GM21529 (cell line): ENCODE data around the gene NT5C2.
"Not testable (repeated sequence)": the region's sequence is repeated elsewhere in the genome, so short reads cannot be mapped to it uniquely, and the experiment has no call there.

Experiments used
- ATAC-seq: cut with Tn5 transposase; IDR thresholded peaks from one replicate; pipeline ENCODE4 v1.9.1; 2021; ENCODE audit not compliant: unreplicated experiment

NT5C2 gene

GRCh38 chr10:103193107-103193819 is at the start of gene NT5C2:
NT5C2 (minus strand) TSS chr10:103193272; CDS start chr10:103174958, 18,314 bp downstream.
- ATAC-seq: peak; percentile 58

GRCh38 chr10:103241262-103242011 is 48.4 kb upstream of the NT5C2 start:
- ATAC-seq: no peak

- ATAC-seq: no peak
These were observed 45.6 kb upstream of the NT5C2 start for GRCh38 chr10:103238506-103239252.

GRCh38 chr10:103235775-103236174 is 42.7 kb upstream of the NT5C2 start:
- no peak for ATAC-seq

- ATAC-seq: no peak
These were observed 39.9 kb upstream of the NT5C2 start for GRCh38 chr10:103232772-103233488.

GRCh38 chr10:103232131-103232673 is 39.1 kb upstream of the NT5C2 start:
- no peak for ATAC-seq

- ATAC-seq: no peak
These were observed 38.0 kb upstream of the NT5C2 start for GRCh38 chr10:103231047-103231551.

- no peak for ATAC-seq
These were observed 34.3 kb upstream of the NT5C2 start for GRCh38 chr10:103227416-103227815.

GRCh38 chr10:103225939-103226338 is 32.9 kb upstream of the NT5C2 start:
- ATAC-seq: no peak

GRCh38 chr10:103224721-103225120 is 31.6 kb upstream of the NT5C2 start:
- not testable (repeated sequence) for ATAC-seq

- ATAC-seq: no peak
These were observed 31.1 kb upstream of the NT5C2 start for GRCh38 chr10:103224133-103224532.

GRCh38 chr10:103216362-103216761 is 23.3 kb upstream of the NT5C2 start:
- not testable (repeated sequence) for ATAC-seq

GRCh38 chr10:103215601-103216000 is 22.5 kb upstream of the NT5C2 start:
- no peak for ATAC-seq

GRCh38 chr10:103210262-103210661 is 17.2 kb upstream of the NT5C2 start:
- ATAC-seq: not testable (repeated sequence)

GRCh38 chr10:103207643-103208042 is 14.6 kb upstream of the NT5C2 start:
- ATAC-seq: not testable (repeated sequence)

GRCh38 chr10:103207141-103207540 is 14.1 kb upstream of the NT5C2 start:
- no peak for ATAC-seq

GRCh38 chr10:103206715-103207114 is 13.6 kb upstream of the NT5C2 start:
- not testable (repeated sequence) for ATAC-seq

GRCh38 chr10:103205401-103205800 is 12.3 kb upstream of the NT5C2 start:
- not testable (repeated sequence) for ATAC-seq

- no peak for ATAC-seq
These were observed 11.5 kb upstream of the NT5C2 start for GRCh38 chr10:103204353-103205255.
